Stimulated activated naive CD8-positive, alpha-beta T cell treated with anti-CD3 and anti-CD28 coated beads, Interleukin-15, Interleukin-2, amounts not matched to agents 100 ng/mL and 50 ng/mL, for 24 hours (primary cell): Measurements from ENCODE around the gene RNF138.

Source experiments
- H3K27ac Mint-ChIP-seq: one replicate; pipeline ENCODE4 v1.8.0; 2021; ENCODE audit warnings: mild to moderate bottlenecking, mixed read lengths
- H3K27me3 Mint-ChIP-seq: one replicate; pipeline ENCODE4 v1.8.0; 2021; ENCODE audit warnings: mixed read lengths
- H3K36me3 Mint-ChIP-seq: one replicate; pipeline ENCODE4 v1.8.0; 2021; ENCODE audit warnings: low read depth, mixed read lengths
- H3K4me1 Mint-ChIP-seq: one replicate; pipeline ENCODE4 v1.8.0; 2021; ENCODE audit warnings: low read depth, mixed read lengths
- H3K4me3 Mint-ChIP-seq: one replicate; pipeline ENCODE4 v1.8.0; 2021; ENCODE audit warnings: mild to moderate bottlenecking, mixed read lengths
- H3K9me3 Mint-ChIP-seq: one replicate; pipeline ENCODE4 v1.8.0; 2021; ENCODE audit warnings: mixed read lengths

Gene RNF138

DNA sequence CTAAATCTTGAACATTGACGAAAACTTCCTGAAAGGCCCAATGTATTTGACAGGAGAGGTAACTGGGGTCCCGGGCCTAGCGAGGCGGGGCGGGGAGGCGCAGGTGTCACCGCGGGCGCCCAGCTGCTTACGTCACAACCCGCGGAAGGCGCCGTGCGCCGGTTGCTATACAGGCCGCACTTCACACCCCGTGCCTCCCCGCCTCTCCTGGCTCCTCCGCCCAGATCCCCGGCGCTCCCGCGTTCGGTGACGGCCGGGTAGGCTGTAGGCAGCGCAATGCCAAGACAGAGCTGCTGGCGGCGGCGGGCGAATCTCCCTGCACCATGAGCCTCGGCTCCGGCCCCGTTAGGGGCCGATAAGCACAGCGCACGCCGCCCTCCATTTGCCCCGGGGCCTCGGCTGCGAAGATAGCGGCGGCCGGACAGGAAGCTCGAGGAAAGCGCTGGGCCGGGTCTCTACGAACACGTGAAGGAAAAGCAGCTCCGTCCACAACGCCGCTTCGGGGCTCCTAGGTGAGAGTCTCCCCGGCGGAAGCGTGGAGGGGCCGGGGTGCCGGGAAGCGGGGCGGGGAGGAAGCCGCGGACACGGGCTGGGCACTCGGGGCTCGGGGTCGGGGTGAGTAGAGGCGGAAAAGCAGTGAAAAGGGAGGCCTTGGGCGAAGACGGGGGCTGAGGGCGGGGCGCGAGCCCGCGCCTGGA, at the start of gene RNF138:
Gene RNF138 (plus strand): TSS at position 151 of the 698 bp plus-strand sequence. CDS start 903 bp downstream, outside the sequence.
- H3K27ac Mint-ChIP-seq = peak within 1 kb of the TSS; percentile 97
- H3K9me3 Mint-ChIP-seq = no peaks in the 10 kb centered on the region
- peaks cover 42% of the 10 kb centered on the region for H3K36me3 Mint-ChIP-seq
- H3K27me3 Mint-ChIP-seq = no peaks in the 10 kb centered on the region
- H3K4me1 Mint-ChIP-seq = peaks cover 46% of the 10 kb centered on the region
- H3K4me3 Mint-ChIP-seq = peak within 1 kb of the TSS; percentile 96

DNA sequence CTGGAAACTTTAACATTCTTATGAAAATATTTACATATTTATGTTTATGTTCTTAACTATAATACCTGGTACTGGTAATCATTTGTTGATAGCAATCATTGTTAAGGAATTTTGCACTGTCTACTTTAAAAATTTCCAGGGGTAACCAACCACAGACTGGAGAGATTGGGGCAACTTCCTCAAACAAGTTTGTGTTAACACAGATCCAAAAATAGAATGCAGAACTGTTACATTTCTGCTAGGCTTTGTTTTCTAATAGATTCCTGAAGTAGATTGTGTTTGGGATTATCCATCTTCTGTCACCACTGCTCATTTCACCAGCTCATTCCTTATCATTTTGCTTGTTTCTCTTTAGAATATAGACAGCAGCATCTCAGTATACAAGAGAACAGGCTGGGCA, 49.3 kb upstream of the RNF138 start:
- Mint-ChIP-seq H3K4me3 (no peak overlapping the region), H3K9me3 (peaks cover 4% of the 10 kb centered on the region), H3K36me3 (peaks cover 47% of the 10 kb centered on the region), H3K27ac (peak overlapping the region; percentile 23), H3K4me1 (peaks cover 53% of the 10 kb centered on the region), H3K27me3 (no peaks in the 10 kb centered on the region)

DNA sequence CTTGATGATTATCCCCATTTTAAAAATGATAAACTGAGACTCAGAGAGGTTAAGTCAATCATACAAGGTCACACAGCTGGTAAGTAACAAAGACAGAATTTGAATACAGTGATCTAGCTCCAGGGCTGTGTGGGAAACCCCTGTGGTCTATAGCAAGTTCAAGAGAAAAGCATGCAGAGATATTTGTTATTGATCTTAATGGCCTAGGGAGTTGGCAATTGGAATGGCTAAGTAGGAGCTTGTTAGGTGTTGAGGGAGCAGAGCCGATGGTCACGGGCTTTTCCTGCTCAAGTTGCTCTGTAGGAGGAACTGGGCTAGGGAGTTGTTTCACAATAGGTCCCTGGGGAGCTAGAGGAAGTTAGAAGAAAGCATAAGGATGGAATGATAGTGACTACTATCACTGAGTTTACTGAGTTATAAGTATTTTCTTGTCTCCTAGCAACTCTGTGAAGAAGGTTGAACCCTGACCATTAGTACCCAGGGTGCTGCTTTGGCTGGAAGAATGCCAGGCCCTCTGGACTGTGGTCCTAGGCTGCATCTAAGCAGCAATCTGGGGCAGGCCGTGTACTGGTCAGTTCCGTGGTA, 43.1 kb upstream of the RNF138 start:
- Mint-ChIP-seq H3K36me3 (peaks cover 26% of the 10 kb centered on the region), H3K27ac (peak overlapping the region; percentile 93), H3K4me3 (peak overlapping the region; percentile 45), H3K27me3 (no peaks in the 10 kb centered on the region), H3K4me1 (peaks cover 49% of the 10 kb centered on the region), H3K9me3 (no peaks in the 10 kb centered on the region)

- Mint-ChIP-seq H3K27me3 (no peaks in the 10 kb centered on the region), H3K9me3 (no peaks in the 10 kb centered on the region), H3K4me3 (peak overlapping the region; percentile 27), H3K4me1 (peaks cover 50% of the 10 kb centered on the region), H3K27ac (peak overlapping the region; percentile 93), H3K36me3 (peaks cover 27% of the 10 kb centered on the region)
Observed at GRCh38 chr18:32049393-32050171, 42.1 kb upstream of the RNF138 start.

GRCh38 chr18:32056613-32057358, 34.9 kb upstream of the RNF138 start:
- Mint-ChIP-seq H3K36me3 (peaks cover 36% of the 10 kb centered on the region), H3K4me1 (peaks cover 40% of the 10 kb centered on the region), H3K27ac (no peak overlapping the region), H3K9me3 (no peaks in the 10 kb centered on the region), H3K4me3 (no peak overlapping the region), H3K27me3 (no peaks in the 10 kb centered on the region)

DNA sequence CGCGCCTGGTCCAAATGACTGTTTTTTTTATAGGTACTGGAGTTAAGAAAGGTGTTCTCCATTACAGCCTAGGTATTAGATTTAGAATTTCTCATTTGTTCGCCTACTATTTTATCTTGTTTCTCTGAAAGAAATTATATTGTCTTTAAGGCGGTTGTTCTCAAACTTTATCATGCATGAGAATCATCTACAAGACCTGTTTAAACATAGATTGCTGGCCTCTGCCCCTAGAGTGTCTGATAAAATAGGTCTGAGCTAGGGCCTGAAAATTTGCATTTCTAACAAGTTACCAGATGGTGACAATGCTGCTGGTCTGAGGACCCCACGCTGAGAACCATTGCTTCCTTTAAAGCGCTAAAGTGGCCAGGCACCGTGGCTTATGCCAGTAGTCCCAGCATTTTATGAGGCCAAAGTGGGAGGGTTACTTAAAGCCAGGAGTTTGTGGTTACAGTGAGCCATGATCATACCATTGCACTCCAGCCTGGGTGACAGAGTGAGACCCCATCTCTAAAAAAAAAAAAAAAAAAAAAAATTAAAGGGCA, 34.0 kb upstream of the RNF138 start:
- Mint-ChIP-seq H3K36me3 (peaks cover 42% of the 10 kb centered on the region), H3K27me3 (no peaks in the 10 kb centered on the region), H3K4me1 (peaks cover 38% of the 10 kb centered on the region), H3K27ac (no peak overlapping the region), H3K9me3 (no peaks in the 10 kb centered on the region), H3K4me3 (no peak overlapping the region)

DNA sequence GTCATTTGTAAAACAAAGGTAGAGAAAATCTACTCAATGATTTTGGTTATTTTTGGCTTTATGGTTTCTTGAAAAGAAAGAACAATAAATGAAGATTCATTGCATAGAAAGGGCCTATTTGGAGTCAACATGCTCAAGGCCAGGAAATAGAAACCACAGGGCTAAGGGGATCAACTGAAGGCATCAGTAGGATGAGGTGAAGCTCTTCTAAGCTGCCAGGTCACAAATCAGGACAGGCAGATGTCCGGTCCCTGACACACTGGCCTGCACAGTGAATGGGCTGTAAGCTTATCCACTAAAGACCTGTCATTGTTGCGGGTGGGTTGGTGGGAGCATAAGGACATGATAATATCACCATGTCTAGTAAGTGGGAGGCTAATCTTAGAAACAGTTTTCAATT, 31.6 kb upstream of the RNF138 start:
- Mint-ChIP-seq H3K27ac (peak overlapping the region; percentile 22), H3K4me3 (no peak overlapping the region), H3K27me3 (no peaks in the 10 kb centered on the region), H3K36me3 (peaks cover 37% of the 10 kb centered on the region), H3K9me3 (no peaks in the 10 kb centered on the region), H3K4me1 (peaks cover 35% of the 10 kb centered on the region)

DNA sequence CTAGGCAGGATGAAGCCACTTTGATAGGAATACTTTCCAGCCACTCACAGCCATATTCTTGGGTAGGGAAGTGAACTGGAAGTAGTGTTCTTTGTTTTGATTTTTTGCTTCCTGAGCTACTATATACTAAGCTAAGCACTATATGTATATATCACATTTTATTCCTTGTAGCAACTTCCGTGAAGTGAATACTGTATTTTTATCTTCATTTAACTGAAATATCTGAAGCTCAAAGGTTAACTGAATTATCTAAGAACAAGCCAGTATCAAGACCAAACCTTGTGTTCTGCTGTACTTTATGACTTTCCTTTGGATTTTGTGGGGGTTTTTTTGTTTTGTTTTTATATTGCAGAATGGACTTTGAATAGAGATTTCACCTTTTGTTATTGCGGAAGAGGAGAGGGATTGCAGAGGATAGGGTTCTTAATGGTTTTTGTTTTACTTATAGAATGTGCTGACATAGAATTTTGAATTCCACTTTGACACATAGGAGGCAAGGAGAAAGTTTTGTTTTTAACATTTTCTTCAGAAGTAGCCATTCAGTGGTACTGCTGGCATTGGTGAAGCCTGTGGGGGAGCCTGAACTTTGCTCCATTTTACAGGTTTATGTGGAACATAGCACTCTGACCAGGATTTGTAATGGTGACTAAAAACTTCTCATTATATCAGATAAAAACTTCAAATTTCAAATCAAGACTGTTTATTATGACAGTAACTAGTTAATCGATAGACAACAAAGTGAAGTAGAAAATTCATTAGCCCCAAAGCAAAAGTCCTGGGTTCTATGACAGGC, 24.1 kb upstream of the RNF138 start:
- Mint-ChIP-seq H3K36me3 (peaks cover 19% of the 10 kb centered on the region), H3K27me3 (no peaks in the 10 kb centered on the region), H3K4me3 (no peak overlapping the region), H3K9me3 (no peaks in the 10 kb centered on the region), H3K4me1 (no peaks in the 10 kb centered on the region), H3K27ac (peak overlapping the region; percentile 16)

DNA sequence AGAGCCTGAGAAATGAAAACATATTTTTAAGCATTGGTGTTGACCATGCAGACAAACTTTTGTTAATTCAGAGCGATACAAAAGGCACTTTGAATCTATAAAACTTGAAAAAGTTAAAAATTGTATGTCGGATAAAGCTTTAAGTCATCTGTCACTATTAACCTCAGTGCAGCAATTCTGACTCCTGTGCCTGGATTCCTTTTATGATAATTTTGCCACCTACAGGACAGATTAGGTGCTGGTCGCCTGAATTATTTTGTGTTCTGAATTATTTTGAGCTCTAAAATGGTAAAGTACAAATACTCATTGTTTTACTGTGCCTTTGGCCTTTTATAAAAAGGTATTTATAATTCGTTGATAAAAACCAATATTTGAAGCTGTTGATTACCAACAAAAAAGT, 19.4 kb upstream of the RNF138 start:
- Mint-ChIP-seq H3K36me3 (peaks cover 27% of the 10 kb centered on the region), H3K27ac (no peak overlapping the region), H3K4me1 (peaks cover 8% of the 10 kb centered on the region), H3K9me3 (no peaks in the 10 kb centered on the region), H3K27me3 (no peaks in the 10 kb centered on the region), H3K4me3 (no peak overlapping the region)

DNA sequence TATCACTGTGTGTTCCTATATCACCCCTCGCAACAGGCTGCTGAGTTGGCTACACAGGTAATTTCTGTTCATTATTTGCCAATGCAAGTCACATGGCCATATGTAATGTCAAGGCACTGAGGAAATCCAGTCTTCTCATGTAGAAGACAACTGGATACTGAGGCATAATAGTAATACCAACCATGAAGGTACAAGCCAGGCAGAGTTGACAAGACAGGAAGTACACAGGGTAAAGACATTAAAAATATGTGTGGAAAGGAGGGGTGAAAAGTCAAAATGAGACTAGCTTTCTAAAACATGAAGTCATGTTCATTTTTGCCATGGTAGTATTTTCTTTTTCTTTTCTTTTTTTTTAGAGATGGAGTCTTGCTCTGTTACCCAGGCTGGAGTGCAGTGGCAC, 17.5 kb upstream of the RNF138 start:
- Mint-ChIP-seq H3K36me3 (peaks cover 19% of the 10 kb centered on the region), H3K9me3 (no peaks in the 10 kb centered on the region), H3K27me3 (no peaks in the 10 kb centered on the region), H3K4me3 (no peak overlapping the region), H3K27ac (peak overlapping the region; percentile 55), H3K4me1 (peaks cover 8% of the 10 kb centered on the region)

DNA sequence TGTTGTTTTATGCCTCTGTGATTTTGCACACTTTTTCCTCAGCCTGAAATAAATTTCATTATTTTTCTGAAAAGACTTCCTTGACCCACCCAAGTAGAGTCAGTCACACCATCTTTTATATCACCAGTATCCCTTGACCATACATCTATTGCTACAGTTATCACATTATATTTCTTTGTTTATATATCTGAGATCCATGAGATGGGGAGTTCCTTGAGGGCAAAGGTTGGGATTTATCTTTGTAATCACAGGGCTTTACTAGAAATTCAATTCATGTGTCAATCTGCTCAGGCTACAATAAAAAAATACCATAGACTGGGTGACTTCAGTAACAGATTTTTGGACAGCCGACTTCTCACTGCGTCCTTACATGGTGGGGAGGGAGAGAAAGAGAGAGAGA, 12.8 kb upstream of the RNF138 start:
- H3K4me1 Mint-ChIP-seq = peaks cover 8% of the 10 kb centered on the region
- H3K9me3 Mint-ChIP-seq = no peaks in the 10 kb centered on the region
- no peak overlapping the region for H3K4me3 Mint-ChIP-seq
- H3K36me3 Mint-ChIP-seq = peaks cover 16% of the 10 kb centered on the region
- no peaks in the 10 kb centered on the region for H3K27me3 Mint-ChIP-seq
- H3K27ac Mint-ChIP-seq = no peak overlapping the region

- peaks cover 4% of the 10 kb centered on the region for H3K36me3 Mint-ChIP-seq
- no peak overlapping the region for H3K4me3 Mint-ChIP-seq
- no peak overlapping the region for H3K27ac Mint-ChIP-seq
- no peaks in the 10 kb centered on the region for H3K9me3 Mint-ChIP-seq
- H3K4me1 Mint-ChIP-seq = peaks cover 23% of the 10 kb centered on the region
- no peaks in the 10 kb centered on the region for H3K27me3 Mint-ChIP-seq
Observed at GRCh38 chr18:32081881-32082280, 9.8 kb upstream of the RNF138 start.

GRCh38 chr18:32083781-32084180, 7.9 kb upstream of the RNF138 start:
- Mint-ChIP-seq H3K4me1 (peaks cover 29% of the 10 kb centered on the region), H3K36me3 (peaks cover 4% of the 10 kb centered on the region), H3K4me3 (no peak overlapping the region), H3K9me3 (no peaks in the 10 kb centered on the region), H3K27me3 (no peaks in the 10 kb centered on the region), H3K27ac (peak overlapping the region; percentile 54)

DNA sequence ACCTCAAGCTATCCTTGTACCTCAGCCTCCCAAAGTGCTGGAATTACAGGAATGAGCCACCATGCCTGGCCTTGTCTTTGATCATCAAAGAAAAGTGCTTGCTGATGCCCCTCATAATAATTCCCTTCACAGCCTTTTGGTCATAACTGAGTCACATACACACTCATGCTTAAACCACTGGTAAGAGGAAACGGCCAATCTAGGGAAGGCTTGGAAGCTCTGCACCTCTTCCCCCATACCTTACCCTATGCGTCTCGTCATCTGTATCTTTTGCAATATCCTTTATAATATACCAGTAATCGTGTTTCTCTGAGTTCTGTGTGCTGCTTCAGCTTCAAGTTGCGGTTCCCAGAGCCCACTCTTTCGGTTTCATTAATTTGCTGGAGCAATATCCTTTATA, 4.8 kb upstream of the RNF138 start:
- no peaks in the 10 kb centered on the region for H3K27me3 Mint-ChIP-seq
- no peaks in the 10 kb centered on the region for H3K9me3 Mint-ChIP-seq
- H3K27ac Mint-ChIP-seq = no peak overlapping the region
- peaks cover 34% of the 10 kb centered on the region for H3K4me1 Mint-ChIP-seq
- no peak overlapping the region for H3K4me3 Mint-ChIP-seq
- H3K36me3 Mint-ChIP-seq = peaks cover 4% of the 10 kb centered on the region
